GM12878 (cell line): Measurements from ENCODE around the gene FMNL2. TPM values are rescaled to one million over a fixed set of nuclear protein-coding genes. Genes with fewer than 3 reads are reported as not detected.

Experiments used
- ATAC-seq: fragments of 200-7000 bp; cut with Tn5 transposase; 3 replicates; pipeline ENCODE4 v1.9.1; 2020; ENCODE audit warnings: mild to moderate bottlenecking, moderate library complexity
- BruUV-seq: library from RNA; stranded (reverse); fragments of 400-500 nt; replicated peaks from 2 replicates; lab custom pipeline; 2021; lab: Mats Ljungman, UMichigan
- CTCF ChIA-PET: fragments of 300-600 bp; sonication (Branson Sonifier 250); formaldehyde crosslinking; extraction: SDS; loops from one replicate; lab custom pipeline; 2021; ENCODE audit warnings: inconsistent platforms; lab: Yijun Ruan, JAX
- POLR2A ChIA-PET: fragments of 350-600 bp; formaldehyde crosslinking; extraction: SDS; loops from one replicate; lab custom pipeline; 2021; ENCODE audit warnings: inconsistent platforms; lab: Charles Lee
- RAD21 ChIA-PET: fragments of 300-600 bp; sonication (Branson Sonifier 250); formaldehyde crosslinking; loops from one replicate; lab custom pipeline; 2023; ENCODE audit warnings: antibody characterized with exemption; ENCODE audit not compliant: unreplicated experiment; lab: Charles Lee
- SMC1A ChIA-PET: fragments of 300-600 bp; sonication (Branson Sonifier 250); formaldehyde crosslinking; loops from one replicate; lab custom pipeline; 2023; ENCODE audit not compliant: unreplicated experiment, uncharacterized antibody; lab: Charles Lee
- DNase-seq: peaks from one replicate; pipeline ENCODE4 v3.0.0-alpha.2; 2011; ENCODE audit warnings: low read depth, low spot score
- FAIRE-seq: peaks from 3 replicates; lab custom pipeline; 2011; peaks lifted over from hg19 to GRCh38; lab: Jason Lieb, UNC
- H2AFZ ChIP-seq: 2 replicates; pipeline ENCODE4 v1.6.0; 2011; ENCODE audit warnings: low read depth, low read length, control low read depth; ENCODE audit not compliant: control insufficient read depth
- H3K27ac ChIP-seq: 2 replicates; pipeline ENCODE4 v1.5.1; 2011; ENCODE audit warnings: control low read depth; ENCODE audit not compliant: control insufficient read depth, insufficient read depth
- H3K27me3 ChIP-seq, 2 experiments: replicated peaks in 1 of 2; 2 replicates each; pipeline versions ENCODE4 v1.6.0 to v1.6.1; 2011; ENCODE audit warnings: low read length in 1 of 2; ENCODE audit not compliant: control insufficient read depth in 2 of 2, insufficient read depth in 2 of 2
- H3K36me3 ChIP-seq, 2 experiments: 2 replicates each; pipeline ENCODE4 v1.5.1; 2011; ENCODE audit warnings: low read length in 1 of 2; ENCODE audit not compliant: control insufficient read depth in 2 of 2, insufficient read depth in 2 of 2
- H3K4me1 ChIP-seq: 2 replicates; pipeline ENCODE4 v1.6.1; 2011; ENCODE audit warnings: mild to moderate bottlenecking, low read length, moderate library complexity, mixed read lengths; ENCODE audit not compliant: control insufficient read depth, insufficient read depth
- H3K4me2 ChIP-seq: 2 replicates; pipeline ENCODE4 v1.6.0; 2011; ENCODE audit warnings: control low read depth; ENCODE audit not compliant: control insufficient read depth, insufficient read depth
- H3K4me3 ChIP-seq: fragments of 200-600 bp; sonication (generic); 2 replicates; pipeline ENCODE4 v1.5.1; 2016
- H3K79me2 ChIP-seq: 2 replicates; pipeline ENCODE4 v1.6.0; 2011; ENCODE audit warnings: low read length; ENCODE audit not compliant: control insufficient read depth, insufficient read depth
- H3K9ac ChIP-seq: 2 replicates; pipeline ENCODE4 v1.8.0; 2011; ENCODE audit warnings: low read length, control low read depth, mixed read lengths; ENCODE audit not compliant: control insufficient read depth, insufficient read depth
- H3K9me3 ChIP-seq: replicated peaks from 3 replicates; pipeline ENCODE4 v1.5.1; 2011; ENCODE audit warnings: mild to moderate bottlenecking, low read length; ENCODE audit not compliant: control insufficient read depth, insufficient read depth
- H4K20me1 ChIP-seq: 2 replicates; pipeline ENCODE4 v1.6.0; 2011; ENCODE audit not compliant: control insufficient read depth, insufficient read depth
- BCLAF1 ChIP-seq: fragments of 450-650 bp; IDR thresholded peaks from 2 replicates; pipeline ENCODE4 v1.6.1; 2017; ENCODE audit warnings: antibody characterized with exemption, mild to moderate bottlenecking, moderate library complexity
- BHLHE40 ChIP-seq, 2 experiments: fragments of 450-650 bp in 1 of 2; IDR thresholded peaks; 2 replicates each; pipeline ENCODE4 v1.6.1; 2011 to 2017; ENCODE audit warnings: low read depth in 2 of 2, borderline replicate concordance in 1 of 2, improper control_type of control experiment in 1 of 2, low read length in 1 of 2, mild to moderate bottlenecking in 1 of 2
- FOXM1 ChIP-seq: IDR thresholded peaks from 2 replicates; pipeline ENCODE4 v1.6.1; 2012; ENCODE audit warnings: low read depth, mild to moderate bottlenecking, inconsistent platforms, low read length, moderate library complexity
- GABPA ChIP-seq: IDR thresholded peaks from 2 replicates; pipeline ENCODE4 v1.6.1; 2014; ENCODE audit warnings: antibody characterized with exemption, low read depth, mild to moderate bottlenecking, inconsistent platforms
- GATAD2B ChIP-seq: fragments of 450-650 bp; conservative IDR thresholded peaks from 2 replicates; pipeline ENCODE4 v1.6.1; 2017; ENCODE audit warnings: low read depth, mild to moderate bottlenecking, moderate library complexity
- NKRF ChIP-seq: fragments of 450-650 bp; conservative IDR thresholded peaks from 2 replicates; pipeline ENCODE4 v1.6.1; 2017; ENCODE audit warnings: mild to moderate bottlenecking, moderate library complexity
- PML ChIP-seq: IDR thresholded peaks from 2 replicates; pipeline ENCODE4 v1.6.1; 2012; ENCODE audit warnings: low read length, inconsistent platforms
- POLR2A ChIP-seq: IDR thresholded peaks from 2 replicates; pipeline ENCODE4 v1.6.1; 2011; ENCODE audit warnings: low read depth, mild to moderate bottlenecking, low read length
- RAD51 ChIP-seq: fragments of 450-650 bp; IDR thresholded peaks from 2 replicates; pipeline ENCODE4 v1.6.1; 2016; ENCODE audit warnings: moderate library complexity, mild to moderate bottlenecking, inconsistent platforms
- WGBS: methylation state at CpG from one replicate; pipeline ENCODE4 v1.1.6; 2016; ENCODE audit warnings: low lambda C conversion rate; ENCODE audit not compliant: insufficient replicate concordance, insufficient coverage; ENCODE audit errors: missing lambda C conversion rate; 5-methylcytosine and 5-hydroxymethylcytosine counted together
- in situ Hi-C: fragments of 300-500 bp; cut with MboI; formaldehyde crosslinking; loops from 9 replicates; pipeline ENCODE4 v1.14.3; 2018; ENCODE audit warnings: mixed read lengths
- intact Hi-C: fragments of 100-400 bp; cut with micrococcal nuclease; formaldehyde crosslinking; loops from one replicate; pipeline ENCODE4 v1.14.2; 2022; ENCODE audit not compliant: unreplicated experiment
- polyA plus RNA-seq, 11 experiments: library from polyadenylated mRNA; depleted of rRNA in 4 of 11; unstranded in 6 of 11; stranded (reverse) in 5 of 11; fragments of >200 nt; fragmentation: Nextera tagmentation in 4 of 11; fragmentation: Illumina TruSeq in 1 of 11; extraction: Ambion mirVana in 4 of 11; extraction: Trizol in 1 of 11; gene quantifications; 1 replicate in 1 of 11; 2 replicates in 10 of 11; pipeline versions ENCODE4 v1.2.1 to v1.2.3, GENCODE V29; 2011 to 2016; ENCODE audit warnings: inconsistent platforms in 2 of 11, missing spikeins in 2 of 11, low read depth in 1 of 11
- total RNA-seq, 4 experiments: library from RNA; depleted of rRNA in 3 of 4; stranded (reverse); fragments of >200 nt in 3 of 4; fragmentation: Illumina TruSeq in 1 of 4; extraction: Trizol in 1 of 4; gene quantifications; 2 replicates each; pipeline versions ENCODE4 v1.2.1 to v1.2.3, GENCODE V29; 2013 to 2021

Gene FMNL2
- total and polyA plus RNA-seq, 10 of the 15 experiments (the other 5 are each of a cell fraction or from before 2014, with no cell fraction given) = 0.13 to 9.9 (median 0.35) TPM

- TF ChIP-seq BCLAF1 = no peak
- no peak for TF ChIP-seq POLR2A
- TF ChIP-seq, all 136 proteins: peak for 0
These were observed 295.5 kb downstream of the FMNL2 start (continued) for GRCh38 chr2:152630466-152630865.

- CTCF ChIA-PET = interaction anchor here (0.7 to 5.6 kb wide), 7 partner anchors 59 to 596 kb away, joined by 3 to 47 read pairs (median 3); no protein-coding TSS in a partner anchor
- H3K27me3 ChIP-seq = no peaks in the 10 kb centered on the region
- no TSS peak for BruUV-seq
- no peaks in the 10 kb centered on the region for H3K9me3 ChIP-seq
- H3K79me2 ChIP-seq = no peaks in the 10 kb centered on the region
- no peaks in the 10 kb centered on the region for H3K4me1 ChIP-seq
- SMC1A ChIA-PET = interaction anchor here (1.2 kb wide), 1 partner anchor 172 kb away, joined by 3 read pairs; no protein-coding TSS in a partner anchor
- ATAC-seq = no peak
- no peak overlapping the region for H3K27ac ChIP-seq
- POLR2A ChIA-PET = no interaction called here
- H3K4me3 ChIP-seq = no peak overlapping the region
- WGBS = 64% methylated on average over 3 of the region's 3 CpGs
- H3K36me3 ChIP-seq = no peaks in the 10 kb centered on the region
- H4K20me1 ChIP-seq = no peaks in the 10 kb centered on the region
- DNase-seq = no peak
- H3K9ac ChIP-seq = no peak overlapping the region
- no peak for FAIRE-seq
- intact Hi-C loops (no loop called here), in situ Hi-C loops (loop anchor here (5.0 kb wide), 2 partner anchors 440 to 600 kb away; no protein-coding TSS in a partner anchor)
- no peak overlapping the region for H3K4me2 ChIP-seq
- RAD21 ChIA-PET = interaction anchor here (1.6 to 4.4 kb wide), 2 partner anchors 443 to 457 kb away, joined by 5 to 42 read pairs; partner anchors contain the start of gene STAM2
- no peak overlapping the region for H2AFZ ChIP-seq
- no peak for TF ChIP-seq GATAD2B
- no peak for TF ChIP-seq PML
- no peak for TF ChIP-seq NKRF
- TF ChIP-seq FOXM1 = no peak
- TF ChIP-seq GABPA = no peak
- TF ChIP-seq RAD51 = no peak
- no peak for TF ChIP-seq BHLHE40 (IDR thresholded peaks at IDR 0.05; ENCODE audit: borderline replicate concordance in 1 of 2, low read depth in 2 of 2, low read length in 1 of 2)
These were observed 297.8 kb downstream of the FMNL2 start for GRCh38 chr2:152632736-152633135.
